HL-60 (cell line): ENCODE data around the gene SLC25A23.

Source experiments
- DNase-seq, 2 experiments: peaks; one replicate each; pipeline ENCODE4 v3.0.0-alpha.2; 2010 to 2020; ENCODE audit warnings: low read depth in 1 of 2, low spot score in 1 of 2
- H3K27ac ChIP-seq: fragments of 250-450 bp; sonication (Bioruptor Pico); replicated peaks from 2 replicates; pipeline ENCODE4 v1.5.1; 2020; ENCODE audit warnings: mild to moderate bottlenecking, moderate library complexity
- H3K27me3 ChIP-seq: fragments of 250-450 bp; sonication (Bioruptor Pico); 2 replicates; pipeline ENCODE4 v1.5.1; 2021; ENCODE audit warnings: mild to moderate bottlenecking, moderate library complexity; ENCODE audit not compliant: insufficient read depth, poor library complexity, severe bottlenecking
- H3K4me3 ChIP-seq: replicated peaks from 2 replicates; pipeline ENCODE4 v1.5.1; 2011; ENCODE audit warnings: mild to moderate bottlenecking, control low read depth, low read length; ENCODE audit not compliant: insufficient read depth
- GABPA ChIP-seq: IDR thresholded peaks from 2 replicates; pipeline ENCODE4 v1.6.1; 2012; ENCODE audit warnings: low read depth
- POLR2AphosphoS5 ChIP-seq: IDR thresholded peaks from 2 replicates; pipeline ENCODE4 v1.6.1; 2012; ENCODE audit warnings: low read depth
- SPI1 ChIP-seq: IDR thresholded peaks from 2 replicates; pipeline ENCODE4 v1.6.1; 2012; ENCODE audit warnings: low read depth, mild to moderate bottlenecking, borderline replicate concordance
- TF ChIP-seq, protein P1 (sequence below): IDR thresholded peaks from 2 replicates; pipeline ENCODE4 v1.6.1; 2012; ENCODE audit warnings: low read depth; ENCODE audit not compliant: insufficient replicate concordance
- TF ChIP-seq, protein P2 (sequence below): IDR thresholded peaks from one replicate; pipeline ENCODE4 v1.5.1; 2011; ENCODE audit warnings: low read length, control low read depth, inconsistent platforms; ENCODE audit not compliant: insufficient read depth

The SLC25A23 gene

GRCh38 chr19:6470173-6470572, 10.6 kb upstream of the SLC25A23 start:
- no peak for DNase-seq
- TF ChIP-seq, protein P1, sequence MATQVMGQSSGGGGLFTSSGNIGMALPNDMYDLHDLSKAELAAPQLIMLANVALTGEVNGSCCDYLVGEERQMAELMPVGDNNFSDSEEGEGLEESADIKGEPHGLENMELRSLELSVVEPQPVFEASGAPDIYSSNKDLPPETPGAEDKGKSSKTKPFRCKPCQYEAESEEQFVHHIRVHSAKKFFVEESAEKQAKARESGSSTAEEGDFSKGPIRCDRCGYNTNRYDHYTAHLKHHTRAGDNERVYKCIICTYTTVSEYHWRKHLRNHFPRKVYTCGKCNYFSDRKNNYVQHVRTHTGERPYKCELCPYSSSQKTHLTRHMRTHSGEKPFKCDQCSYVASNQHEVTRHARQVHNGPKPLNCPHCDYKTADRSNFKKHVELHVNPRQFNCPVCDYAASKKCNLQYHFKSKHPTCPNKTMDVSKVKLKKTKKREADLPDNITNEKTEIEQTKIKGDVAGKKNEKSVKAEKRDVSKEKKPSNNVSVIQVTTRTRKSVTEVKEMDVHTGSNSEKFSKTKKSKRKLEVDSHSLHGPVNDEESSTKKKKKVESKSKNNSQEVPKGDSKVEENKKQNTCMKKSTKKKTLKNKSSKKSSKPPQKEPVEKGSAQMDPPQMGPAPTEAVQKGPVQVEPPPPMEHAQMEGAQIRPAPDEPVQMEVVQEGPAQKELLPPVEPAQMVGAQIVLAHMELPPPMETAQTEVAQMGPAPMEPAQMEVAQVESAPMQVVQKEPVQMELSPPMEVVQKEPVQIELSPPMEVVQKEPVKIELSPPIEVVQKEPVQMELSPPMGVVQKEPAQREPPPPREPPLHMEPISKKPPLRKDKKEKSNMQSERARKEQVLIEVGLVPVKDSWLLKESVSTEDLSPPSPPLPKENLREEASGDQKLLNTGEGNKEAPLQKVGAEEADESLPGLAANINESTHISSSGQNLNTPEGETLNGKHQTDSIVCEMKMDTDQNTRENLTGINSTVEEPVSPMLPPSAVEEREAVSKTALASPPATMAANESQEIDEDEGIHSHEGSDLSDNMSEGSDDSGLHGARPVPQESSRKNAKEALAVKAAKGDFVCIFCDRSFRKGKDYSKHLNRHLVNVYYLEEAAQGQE: no peak
- H3K27me3 ChIP-seq: no peaks in the 10 kb centered on the region
- no peak overlapping the region for H3K27ac ChIP-seq
- H3K4me3 ChIP-seq: no peak overlapping the region

DNA sequence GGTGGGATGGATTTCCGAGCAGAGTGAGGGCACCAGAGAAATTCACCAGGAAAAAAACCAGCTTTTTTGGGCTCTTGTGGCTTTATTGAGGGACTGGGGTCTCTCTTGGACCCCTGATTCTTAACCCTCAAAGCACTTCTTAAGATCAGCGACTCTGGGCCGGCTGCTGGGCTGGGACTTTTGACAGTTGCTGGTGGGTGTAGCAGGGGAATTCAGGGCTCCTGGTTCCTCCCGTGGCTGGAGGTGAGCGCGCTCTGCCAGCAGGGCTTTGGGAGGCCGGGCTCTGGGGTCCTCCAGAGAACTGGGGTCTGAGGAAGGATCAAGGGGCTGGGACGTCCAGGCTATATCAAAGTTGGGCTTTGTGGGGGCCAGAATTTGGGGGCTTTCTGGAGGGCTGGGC, 7.8 kb upstream of the SLC25A23 start:
- no peak overlapping the region for H3K27ac ChIP-seq
- peaks cover 11% of the 10 kb centered on the region for H3K27me3 ChIP-seq
- DNase-seq: no peak
- no peak overlapping the region for H3K4me3 ChIP-seq
- TF ChIP-seq, protein P1: no peak

GRCh38 chr19:6466526-6467248, 7.1 kb upstream of the SLC25A23 start:
- TF ChIP-seq GABPA: no peak
- TF ChIP-seq, protein P2, sequence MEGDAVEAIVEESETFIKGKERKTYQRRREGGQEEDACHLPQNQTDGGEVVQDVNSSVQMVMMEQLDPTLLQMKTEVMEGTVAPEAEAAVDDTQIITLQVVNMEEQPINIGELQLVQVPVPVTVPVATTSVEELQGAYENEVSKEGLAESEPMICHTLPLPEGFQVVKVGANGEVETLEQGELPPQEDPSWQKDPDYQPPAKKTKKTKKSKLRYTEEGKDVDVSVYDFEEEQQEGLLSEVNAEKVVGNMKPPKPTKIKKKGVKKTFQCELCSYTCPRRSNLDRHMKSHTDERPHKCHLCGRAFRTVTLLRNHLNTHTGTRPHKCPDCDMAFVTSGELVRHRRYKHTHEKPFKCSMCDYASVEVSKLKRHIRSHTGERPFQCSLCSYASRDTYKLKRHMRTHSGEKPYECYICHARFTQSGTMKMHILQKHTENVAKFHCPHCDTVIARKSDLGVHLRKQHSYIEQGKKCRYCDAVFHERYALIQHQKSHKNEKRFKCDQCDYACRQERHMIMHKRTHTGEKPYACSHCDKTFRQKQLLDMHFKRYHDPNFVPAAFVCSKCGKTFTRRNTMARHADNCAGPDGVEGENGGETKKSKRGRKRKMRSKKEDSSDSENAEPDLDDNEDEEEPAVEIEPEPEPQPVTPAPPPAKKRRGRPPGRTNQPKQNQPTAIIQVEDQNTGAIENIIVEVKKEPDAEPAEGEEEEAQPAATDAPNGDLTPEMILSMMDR: no peak
- TF ChIP-seq SPI1: no peak
- TF ChIP-seq, protein P1: no peak
- TF ChIP-seq POLR2AphosphoS5: no peak; the same call in 1 of the 2 replicates
- H3K4me3 ChIP-seq: no peak overlapping the region
- no peak for DNase-seq
- H3K27ac ChIP-seq: no peak overlapping the region
- peaks cover 11% of the 10 kb centered on the region for H3K27me3 ChIP-seq

DNA sequence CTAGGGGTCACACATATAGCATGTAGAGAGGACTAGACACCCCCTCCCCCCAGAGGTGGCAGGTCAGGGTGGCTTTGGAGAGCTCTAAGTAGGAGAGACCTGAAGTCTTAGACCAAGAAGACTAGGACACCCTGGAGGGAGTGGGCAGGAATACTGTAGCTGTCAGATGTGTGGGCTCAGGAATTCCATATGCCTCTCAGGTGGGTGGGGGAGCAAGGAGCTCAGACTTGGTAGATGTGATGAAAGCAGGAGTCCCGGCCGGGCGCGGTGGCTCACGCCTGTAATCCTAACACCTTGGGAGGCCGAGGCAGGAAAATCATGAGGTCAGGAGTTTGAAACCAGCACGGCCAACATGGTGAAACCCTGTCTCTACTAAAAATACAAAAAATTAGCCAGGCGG, 6.1 kb upstream of the SLC25A23 start:
- TF ChIP-seq POLR2AphosphoS5: no peak
- TF ChIP-seq, protein P1: no peak
- no peak for TF ChIP-seq GABPA
- TF ChIP-seq, protein P2: no peak
- TF ChIP-seq SPI1: no peak
- no peak overlapping the region for H3K27ac ChIP-seq
- no peak for DNase-seq
- H3K27me3 ChIP-seq: peaks cover 11% of the 10 kb centered on the region
- no peak overlapping the region for H3K4me3 ChIP-seq
